Measurements from ENCODE around the gene KRTCAP3.

GRCh38 chr2:27409321-27410073 lies 32.7 kb upstream of the KRTCAP3 start, which contains the start of gene PPM1G:
- TF ChIP-seq POLR2A (IDR thresholded peaks at IDR 0.05; ENCODE audit: low read depth, low read length) (peak; percentile 98), CTCF (IDR thresholded peaks at IDR 0.05; ENCODE audit: extremely low read depth in 1 of 2, insufficient read depth in 1 of 2, low read depth in 1 of 2, low read length in 2 of 2) (no peak), POLR2AphosphoS5 (IDR thresholded peaks at IDR 0.05; ENCODE audit: insufficient read depth, low read depth, low read length) (peak; percentile 99), EZH2 (IDR thresholded peaks at IDR 0.05; ENCODE audit: borderline replicate concordance, low read depth, low read length, severe bottlenecking) (no peak), MAX (IDR thresholded peaks at IDR 0.05; ENCODE audit: insufficient read depth, insufficient read length) (peak; percentile 1), MYC (IDR thresholded peaks at IDR 0.05; ENCODE audit: low read depth, low read length) (no peak), FOS (IDR thresholded peaks at IDR 0.05; ENCODE audit: borderline replicate concordance, insufficient read depth, low read length) (no peak)
